ENCODE measurements around the gene CDS2. TPM values are rescaled to one million over a fixed set of nuclear protein-coding genes. Genes with fewer than 3 reads are reported as not detected.
A peak's percentile ranks its signal among the peaks of the same experiment; 100 is the strongest.

Gene CDS2
- total RNA-seq, 6 experiments from 2014 or later = 13.7 to 42.3 (median 31.6) TPM

- intact Hi-C loops (cut with DNase I) = no loop called here
- Histone ChIP-seq H3K36me3 (peaks cover 0 to 26% (median 0%) of the 10 kb centered on the region in 4 donors), H3K27me3 (no peaks in the 10 kb centered on the region), H3K4me1 (peaks cover 0 to 48% (median 12%) of the 10 kb centered on the region in 4 donors), H3K4me3 (no peak overlapping the region), H3K27ac (no peak overlapping the region), H3K9me3 (no peaks in the 10 kb centered on the region)
- no peak for TF ChIP-seq POLR2A (IDR thresholded peaks at IDR 0.05)
- TF ChIP-seq, protein P1, sequence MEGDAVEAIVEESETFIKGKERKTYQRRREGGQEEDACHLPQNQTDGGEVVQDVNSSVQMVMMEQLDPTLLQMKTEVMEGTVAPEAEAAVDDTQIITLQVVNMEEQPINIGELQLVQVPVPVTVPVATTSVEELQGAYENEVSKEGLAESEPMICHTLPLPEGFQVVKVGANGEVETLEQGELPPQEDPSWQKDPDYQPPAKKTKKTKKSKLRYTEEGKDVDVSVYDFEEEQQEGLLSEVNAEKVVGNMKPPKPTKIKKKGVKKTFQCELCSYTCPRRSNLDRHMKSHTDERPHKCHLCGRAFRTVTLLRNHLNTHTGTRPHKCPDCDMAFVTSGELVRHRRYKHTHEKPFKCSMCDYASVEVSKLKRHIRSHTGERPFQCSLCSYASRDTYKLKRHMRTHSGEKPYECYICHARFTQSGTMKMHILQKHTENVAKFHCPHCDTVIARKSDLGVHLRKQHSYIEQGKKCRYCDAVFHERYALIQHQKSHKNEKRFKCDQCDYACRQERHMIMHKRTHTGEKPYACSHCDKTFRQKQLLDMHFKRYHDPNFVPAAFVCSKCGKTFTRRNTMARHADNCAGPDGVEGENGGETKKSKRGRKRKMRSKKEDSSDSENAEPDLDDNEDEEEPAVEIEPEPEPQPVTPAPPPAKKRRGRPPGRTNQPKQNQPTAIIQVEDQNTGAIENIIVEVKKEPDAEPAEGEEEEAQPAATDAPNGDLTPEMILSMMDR (IDR thresholded peaks at IDR 0.05) = no peak
- DNase-seq (no peak), ATAC-seq (no peak)
- 67% methylated on average over 1 of the region's 1 CpG for WGBS (ENCODE audit: insufficient coverage, low coverage, low lambda C conversion rate, missing lambda C conversion rate)
Measured at GRCh38 chr20:5184684-5185083, 57.9 kb downstream of the CDS2 start.

DNA sequence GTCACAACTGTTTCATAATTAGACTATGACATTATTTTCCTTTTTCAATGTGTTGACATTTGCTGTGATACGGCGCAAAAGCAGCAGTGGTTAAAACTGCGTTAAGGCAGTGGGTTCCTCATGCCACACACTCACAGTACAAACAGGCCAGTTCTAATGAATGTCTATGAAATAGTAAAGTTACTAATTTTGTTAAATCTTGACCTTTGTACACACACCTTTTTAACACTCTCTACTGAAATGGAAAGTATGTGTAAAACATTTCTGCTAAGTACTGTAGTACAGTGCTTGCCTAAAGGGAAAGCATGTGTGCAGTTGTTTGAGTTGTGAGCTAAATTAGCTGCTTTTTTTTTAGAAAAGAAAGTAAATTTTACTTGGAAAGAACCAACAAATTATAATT lies 60.3 kb downstream of the CDS2 start:
- WGBS (ENCODE audit: insufficient coverage, low coverage, low lambda C conversion rate, missing lambda C conversion rate) = 77% methylated on average over 3 of the region's 3 CpGs
- H3K27ac ChIP-seq = no peak overlapping the region
- intact Hi-C loops (cut with DNase I) = no loop called here
- no peaks in the 10 kb centered on the region for H3K27me3 ChIP-seq
- no peaks in the 10 kb centered on the region for H3K9me3 ChIP-seq
- no peak for ATAC-seq
- H3K4me3 ChIP-seq = no peak overlapping the region
- no peak for DNase-seq
- TF ChIP-seq, protein P1 (IDR thresholded peaks at IDR 0.05) = no peak
- TF ChIP-seq POLR2A (IDR thresholded peaks at IDR 0.05) = no peak
- peaks cover 0 to 31% (median 0%) of the 10 kb centered on the region in 4 donors for H3K36me3 ChIP-seq
- peaks cover 0 to 60% (median 14%) of the 10 kb centered on the region in 4 donors for H3K4me1 ChIP-seq

DNA sequence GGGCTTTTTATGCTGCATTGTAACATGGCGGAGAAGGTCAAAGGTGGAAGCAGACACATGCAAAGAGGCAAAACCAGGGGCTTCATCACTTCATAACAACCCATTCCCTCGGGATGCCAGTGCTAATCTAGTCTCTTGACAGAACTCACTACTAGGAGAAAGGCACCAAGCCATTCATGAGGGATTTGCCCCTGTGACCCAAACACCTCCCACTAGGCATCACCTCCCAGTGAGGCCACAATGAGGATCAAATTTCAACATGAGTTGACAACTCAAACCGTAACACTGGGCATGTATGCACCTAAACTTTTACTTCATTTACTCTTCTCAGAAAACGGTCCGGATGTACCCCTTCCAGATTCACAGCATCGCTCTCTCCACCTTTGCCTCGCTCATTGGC lies 61.9 kb downstream of the CDS2 start:
- no peak for ATAC-seq
- intact Hi-C loops (cut with DNase I) = no loop called here
- H3K27me3 ChIP-seq = no peaks in the 10 kb centered on the region
- peaks cover 0 to 31% (median 0%) of the 10 kb centered on the region in 4 donors for H3K36me3 ChIP-seq
- H3K4me1 ChIP-seq = peaks cover 0 to 46% (median 8%) of the 10 kb centered on the region in 4 donors
- TF ChIP-seq POLR2A (IDR thresholded peaks at IDR 0.05) = no peak
- TF ChIP-seq, protein P1 (IDR thresholded peaks at IDR 0.05) = no peak
- no peak for DNase-seq
- peak overlapping the region in 1 of 3 donors; percentile 82 for H3K27ac ChIP-seq
- H3K4me3 ChIP-seq = no peak overlapping the region
- 79% methylated on average over 4 of the region's 7 CpGs for WGBS (ENCODE audit: insufficient coverage, low coverage, low lambda C conversion rate, missing lambda C conversion rate)
- H3K9me3 ChIP-seq = no peaks in the 10 kb centered on the region

- intact Hi-C loops (cut with DNase I) = loop anchor here (5.0 kb wide), 1 partner anchor 63 kb away; the partner anchor contains the start of gene CDS2 (in 2 of the 2)
- H3K9me3 ChIP-seq = no peaks in the 10 kb centered on the region
- H3K4me1 ChIP-seq = peaks cover 0 to 36% (median 5%) of the 10 kb centered on the region in 4 donors
- H3K36me3 ChIP-seq = peaks cover 0 to 29% (median 0%) of the 10 kb centered on the region in 4 donors
- peak overlapping the region in 2 of 3 donors; percentile 64 to 82 for H3K27ac ChIP-seq
- TF ChIP-seq POLR2A (IDR thresholded peaks at IDR 0.05) = peak; percentile 50
- TF ChIP-seq, protein P1 (IDR thresholded peaks at IDR 0.05) = no peak
- no peaks in the 10 kb centered on the region for H3K27me3 ChIP-seq
- 34% methylated on average over 6 of the region's 6 CpGs for WGBS (ENCODE audit: insufficient coverage, low coverage, low lambda C conversion rate, missing lambda C conversion rate)
- DNase-seq = peak in 1 of 3 donors; percentile 69
- H3K4me3 ChIP-seq = no peak overlapping the region
- peak; percentile 79 to 87 (median 84) for ATAC-seq
Measured at GRCh38 chr20:5189917-5190316, 63.1 kb downstream of the CDS2 start.
